Natural killer cell (primary cell): ENCODE data around the gene NAV3. TPM values are rescaled to one million over a fixed set of nuclear protein-coding genes. Genes with fewer than 3 reads are reported as not detected.

Experiments used
- ATAC-seq, 3 donors: fragments of 150-1000 bp in 2 of 3; fragments of 200-7000 bp in 1 of 3; cut with Tn5 transposase; 1 replicate in 1 of 3; 2 replicates in 2 of 3; pipeline ENCODE4 v1.10.0; 2021; ENCODE audit warnings: mild to moderate bottlenecking in 2 of 3, moderate library complexity in 2 of 3
- DNase-seq, 2 donors: peaks; one replicate each; pipeline versions ENCODE4 v3.0.0 to v3.0.0-alpha.2; 2013 to 2021; ENCODE audit warnings: mixed read lengths in 1 of 2
- H3K27ac ChIP-seq: one replicate; pipeline ENCODE4 v1.5.1; 2013; ENCODE audit warnings: mild to moderate bottlenecking, low read length
- H3K27me3 ChIP-seq: one replicate; pipeline ENCODE4 v1.6.1; 2013; ENCODE audit warnings: low read length; ENCODE audit not compliant: control insufficient read depth, insufficient read depth
- H3K36me3 ChIP-seq: one replicate; pipeline ENCODE4 v1.6.1; 2013; ENCODE audit warnings: low read length; ENCODE audit not compliant: control insufficient read depth, insufficient read depth
- H3K4me1 ChIP-seq: one replicate; pipeline ENCODE4 v1.6.1; 2013; ENCODE audit warnings: low read length; ENCODE audit not compliant: control insufficient read depth, insufficient read depth
- H3K4me3 ChIP-seq: one replicate; pipeline ENCODE4 v1.5.1; 2013; ENCODE audit warnings: low read length
- H3K9me3 ChIP-seq: one replicate; pipeline ENCODE4 v1.6.1; 2013; ENCODE audit warnings: low read length; ENCODE audit not compliant: control insufficient read depth, insufficient read depth
- H3K27ac Mint-ChIP-seq, 2 donors: one replicate each; pipeline ENCODE4 v1.8.0; 2022; ENCODE audit warnings: mild to moderate bottlenecking in 2 of 2, mixed read lengths in 2 of 2, moderate library complexity in 1 of 2
- H3K27me3 Mint-ChIP-seq, 2 donors: one replicate each; pipeline ENCODE4 v1.8.0; 2022; ENCODE audit warnings: low read depth in 2 of 2, mixed read lengths in 2 of 2
- H3K36me3 Mint-ChIP-seq: one replicate; pipeline ENCODE4 v1.8.0; 2022; ENCODE audit warnings: mixed read lengths
- H3K4me1 Mint-ChIP-seq, 2 donors: one replicate each; pipeline ENCODE4 v1.8.0; 2022; ENCODE audit warnings: mixed read lengths in 2 of 2
- H3K4me3 Mint-ChIP-seq: one replicate; pipeline ENCODE4 v1.8.0; 2022; ENCODE audit warnings: mild to moderate bottlenecking, moderate library complexity, mixed read lengths
- H3K9me3 Mint-ChIP-seq, 2 donors: one replicate each; pipeline ENCODE4 v1.8.0; 2022; ENCODE audit warnings: mixed read lengths in 2 of 2
- CTCF ChIP-seq: fragments of 200-600 bp; IDR thresholded peaks from one replicate; pipeline ENCODE4 v1.8.0; 2022; ENCODE audit warnings: antibody characterized with exemption
- WGBS: methylation state at CpG from one replicate; pipeline ENCODE4 v1.1.7; 2013; ENCODE audit warnings: missing lambda C conversion rate; ENCODE audit not compliant: insufficient coverage; 5-methylcytosine and 5-hydroxymethylcytosine counted together
- intact Hi-C: fragments of 100-400 bp; cut with micrococcal nuclease; formaldehyde crosslinking; loops from one replicate; pipeline ENCODE4 v1.14.2; 2022
- total RNA-seq, 4 donors: library from RNA; stranded (reverse); fragments of 120-200 nt in 1 of 4; gene quantifications; one replicate each; pipeline versions ENCODE4 v1.2.3 to v1.2.4, GENCODE V29; 2013 to 2022

Gene NAV3
- total RNA-seq, 3 donors from 2014 or later (not counting 1 experiment from before 2014, with no cell fraction given): not detected

- H3K27me3 ChIP-seq: no peaks in the 10 kb centered on the region
- no peak for DNase-seq
- no peak overlapping the region for H3K27ac Mint-ChIP-seq
- no peaks in the 10 kb centered on the region for H3K4me1 Mint-ChIP-seq
- no peaks in the 10 kb centered on the region for H3K4me1 ChIP-seq
- H3K9me3 ChIP-seq: no peaks in the 10 kb centered on the region
- H3K36me3 ChIP-seq: no peaks in the 10 kb centered on the region
- no peaks in the 10 kb centered on the region for H3K27me3 Mint-ChIP-seq
- H3K36me3 Mint-ChIP-seq: no peaks in the 10 kb centered on the region
- intact Hi-C loops: no loop called here
- no peak for TF ChIP-seq CTCF
- peaks cover 6 to 7% of the 10 kb centered on the region in 2 donors for H3K9me3 Mint-ChIP-seq
- H3K4me3 ChIP-seq: no peak overlapping the region
- no peak overlapping the region for H3K27ac ChIP-seq
- no peak for ATAC-seq
- H3K4me3 Mint-ChIP-seq: no peak overlapping the region
Measured at GRCh38 chr12:77893918-77894317, 63.2 kb downstream of the NAV3 start.

GRCh38 chr12:77894556-77894955, 63.9 kb downstream of the NAV3 start:
- 88% methylated on average over 2 of the region's 2 CpGs for WGBS
- intact Hi-C loops: no loop called here
- no peak for TF ChIP-seq CTCF
- Histone ChIP-seq H3K4me1 (no peaks in the 10 kb centered on the region), H3K9me3 (no peaks in the 10 kb centered on the region), H3K4me3 (no peak overlapping the region), H3K36me3 (no peaks in the 10 kb centered on the region), H3K27me3 (no peaks in the 10 kb centered on the region), H3K27ac (no peak overlapping the region)
- no peaks in the 10 kb centered on the region for H3K27me3 Mint-ChIP-seq
- DNase-seq (no peak), ATAC-seq (no peak)
- H3K4me1 Mint-ChIP-seq: no peaks in the 10 kb centered on the region
- no peak overlapping the region for H3K4me3 Mint-ChIP-seq
- H3K9me3 Mint-ChIP-seq: peaks cover 6% of the 10 kb centered on the region in 2 donors
- H3K36me3 Mint-ChIP-seq: no peaks in the 10 kb centered on the region
- no peak overlapping the region for H3K27ac Mint-ChIP-seq

- Histone ChIP-seq H3K4me3 (no peak overlapping the region), H3K27me3 (no peaks in the 10 kb centered on the region), H3K27ac (no peak overlapping the region), H3K9me3 (no peaks in the 10 kb centered on the region), H3K4me1 (no peaks in the 10 kb centered on the region), H3K36me3 (no peaks in the 10 kb centered on the region)
- ATAC-seq: no peak
- no peak for TF ChIP-seq CTCF
- Mint-ChIP-seq H3K27me3 (no peaks in the 10 kb centered on the region), H3K9me3 (peaks cover 6% of the 10 kb centered on the region in 2 donors), H3K27ac (no peak overlapping the region), H3K36me3 (no peaks in the 10 kb centered on the region), H3K4me3 (no peak overlapping the region), H3K4me1 (no peaks in the 10 kb centered on the region)
- intact Hi-C loops: no loop called here
- DNase-seq: no peak
Measured at GRCh38 chr12:77895699-77896098, 65.0 kb downstream of the NAV3 start.

- Histone ChIP-seq H3K27me3 (no peaks in the 10 kb centered on the region), H3K4me3 (no peak overlapping the region), H3K27ac (no peak overlapping the region), H3K4me1 (no peaks in the 10 kb centered on the region), H3K36me3 (no peaks in the 10 kb centered on the region), H3K9me3 (no peaks in the 10 kb centered on the region)
- H3K27ac Mint-ChIP-seq: no peak overlapping the region
- DNase-seq (no peak), ATAC-seq (no peak)
- H3K36me3 Mint-ChIP-seq: peaks cover 11% of the 10 kb centered on the region
- H3K4me3 Mint-ChIP-seq: no peak overlapping the region
- H3K9me3 Mint-ChIP-seq: peaks cover 11 to 18% of the 10 kb centered on the region in 2 donors
- no CpG with 5 or more reads among the region's 1 CpG for WGBS
- H3K27me3 Mint-ChIP-seq: no peaks in the 10 kb centered on the region
- no peaks in the 10 kb centered on the region for H3K4me1 Mint-ChIP-seq
- TF ChIP-seq CTCF: no peak
- intact Hi-C loops: no loop called here
Measured at GRCh38 chr12:77907936-77908335, 77.2 kb downstream of the NAV3 start.
